IMR-90 (cell line): Measurements from ENCODE around the gene PRKN. TPM values are rescaled to one million over a fixed set of nuclear protein-coding genes. Genes with fewer than 3 reads are reported as not detected.
A peak's percentile ranks its signal among the peaks of the same experiment; 100 is the strongest.

Experiments used
- ATAC-seq: fragments of 200-7000 bp; cut with Tn5 transposase; 2 replicates; pipeline ENCODE4 v1.9.1; 2020; ENCODE audit warnings: low read depth, mild to moderate bottlenecking, moderate library complexity
- BruUV-seq: library from RNA; stranded (reverse); fragments of 400-500 nt; replicated peaks from 2 replicates; lab custom pipeline; 2021; lab: Mats Ljungman, UMichigan
- CTCF ChIA-PET: fragments of 300-600 bp; formaldehyde crosslinking; extraction: SDS; loops from one replicate; lab custom pipeline; 2021; ENCODE audit warnings: antibody characterized with exemption; lab: Yijun Ruan, JAX
- POLR2A ChIA-PET: fragments of 300-600 bp; sonication (Branson Sonifier 250); formaldehyde crosslinking; loops from one replicate; lab custom pipeline; 2022; ENCODE audit warnings: antibody characterized with exemption; ENCODE audit not compliant: unreplicated experiment; lab: Charles Lee
- DNase-seq: peaks from one replicate; pipeline ENCODE4 v3.0.0; 2013
- H2AFZ ChIP-seq: replicated peaks from 2 replicates; pipeline ENCODE3; 2013; ENCODE audit warnings: low read length, mild to moderate bottlenecking; ENCODE audit not compliant: poor library complexity
- H2AK5ac ChIP-seq: 2 replicates; pipeline ENCODE4 v1.6.1; 2013; ENCODE audit warnings: low read depth, low read length, inconsistent platforms
- H2AK9ac ChIP-seq: replicated peaks from 2 replicates; pipeline ENCODE3; 2013; ENCODE audit warnings: mild to moderate bottlenecking, low read depth, low read length, moderate library complexity; ENCODE audit not compliant: poor library complexity
- H2BK120ac ChIP-seq: 2 replicates; pipeline ENCODE4 v1.6.1; 2013; ENCODE audit warnings: low read depth, low read length, inconsistent platforms
- H2BK15ac ChIP-seq: 3 replicates; pipeline ENCODE4 v1.6.1; 2013; ENCODE audit warnings: low read depth, low read length, inconsistent platforms
- H2BK20ac ChIP-seq: 2 replicates; pipeline ENCODE4 v1.6.1; 2013; ENCODE audit warnings: low read depth, mild to moderate bottlenecking, inconsistent platforms, low read length, moderate library complexity
- H2BK5ac ChIP-seq: 2 replicates; pipeline ENCODE4 v1.6.1; 2013; ENCODE audit warnings: mild to moderate bottlenecking, low read depth, low read length, inconsistent platforms; ENCODE audit not compliant: poor library complexity, severe bottlenecking
- H3K14ac ChIP-seq: replicated peaks from 2 replicates; pipeline ENCODE4 v1.6.1; 2013; ENCODE audit warnings: low read depth, low read length, inconsistent platforms
- H3K18ac ChIP-seq: 2 replicates; pipeline ENCODE4 v1.6.1; 2013; ENCODE audit warnings: low read depth, low read length, control low read depth
- H3K23ac ChIP-seq: 2 replicates; pipeline ENCODE4 v1.6.1; 2013; ENCODE audit warnings: low read depth, low read length, inconsistent platforms
- H3K27ac ChIP-seq: 2 replicates; pipeline ENCODE4 v1.5.1; 2013; ENCODE audit warnings: mild to moderate bottlenecking, control low read depth, low read length; ENCODE audit not compliant: insufficient read depth
- H3K27me3 ChIP-seq: 2 replicates; pipeline ENCODE4 v1.6.1; 2013; ENCODE audit warnings: low read length; ENCODE audit not compliant: control insufficient read depth, insufficient read depth
- H3K36me3 ChIP-seq: 2 replicates; pipeline ENCODE4 v1.6.1; 2013; ENCODE audit warnings: low read length, mixed read lengths; ENCODE audit not compliant: control insufficient read depth, insufficient read depth
- H3K4ac ChIP-seq: 2 replicates; pipeline ENCODE4 v1.6.1; 2013; ENCODE audit warnings: low read depth, low read length, inconsistent platforms
- H3K4me1 ChIP-seq: 2 replicates; pipeline ENCODE4 v1.6.1; 2013; ENCODE audit warnings: low read length, mixed read lengths; ENCODE audit not compliant: control insufficient read depth, insufficient read depth
- H3K4me2 ChIP-seq: 2 replicates; pipeline ENCODE4 v1.6.1; 2013; ENCODE audit warnings: low read depth, mild to moderate bottlenecking, control low read depth, low read length, moderate library complexity
- H3K4me3 ChIP-seq: 2 replicates; pipeline ENCODE4 v1.5.1; 2013; ENCODE audit warnings: low read depth, mild to moderate bottlenecking, control low read depth, low read length, moderate library complexity; ENCODE audit not compliant: insufficient read depth
- H3K56ac ChIP-seq: 2 replicates; pipeline ENCODE4 v1.6.1; 2013; ENCODE audit warnings: low read length, inconsistent platforms; ENCODE audit not compliant: insufficient read depth; ENCODE audit errors: extremely low read depth
- H3K79me1 ChIP-seq, 2 experiments: 2 replicates each; pipeline ENCODE4 v1.6.1; 2013; ENCODE audit warnings: low read length in 2 of 2, inconsistent platforms in 1 of 2, low read depth in 1 of 2
- H3K9ac ChIP-seq: 2 replicates; pipeline ENCODE4 v1.6.1; 2013; ENCODE audit warnings: low read depth, low read length, control low read depth
- H3K9me1 ChIP-seq: 2 replicates; pipeline ENCODE4 v1.6.1; 2013; ENCODE audit warnings: low read length, inconsistent platforms; ENCODE audit not compliant: insufficient read depth
- H3K9me3 ChIP-seq: 2 replicates; pipeline ENCODE4 v1.6.1; 2013; ENCODE audit warnings: low read length; ENCODE audit not compliant: control insufficient read depth, insufficient read depth
- H4K20me1 ChIP-seq: 2 replicates; pipeline ENCODE4 v1.6.1; 2013; ENCODE audit warnings: low read length, inconsistent platforms; ENCODE audit not compliant: insufficient read depth
- H4K5ac ChIP-seq: 2 replicates; pipeline ENCODE4 v1.6.1; 2013; ENCODE audit warnings: mild to moderate bottlenecking, low read depth, low read length, control low read depth
- H4K8ac ChIP-seq, 2 experiments: 2 replicates each; pipeline ENCODE4 v1.6.1; 2013; ENCODE audit warnings: low read depth in 2 of 2, low read length in 2 of 2, control low read depth in 1 of 2, inconsistent platforms in 1 of 2
- H4K91ac ChIP-seq: 2 replicates; pipeline ENCODE4 v1.6.1; 2013; ENCODE audit warnings: low read depth, low read length, inconsistent platforms; ENCODE audit not compliant: insufficient read depth
- NFE2L2 ChIP-seq: fragments of 150-350 bp; IDR thresholded peaks from 2 replicates; pipeline ENCODE4 v1.6.1; 2016; ENCODE audit warnings: low read depth, mild to moderate bottlenecking, low read length
- RAD21 ChIP-seq: IDR thresholded peaks from 2 replicates; pipeline ENCODE4 v1.6.1; 2012; ENCODE audit warnings: low read length, improper control_type of control experiment
- WGBS, 2 experiments: methylation state at CpG; one replicate each; pipeline versions ENCODE4 v1.1.5 to v1.1.7; 2013; ENCODE audit warnings: missing lambda C conversion rate in 2 of 2; ENCODE audit not compliant: insufficient read length in 1 of 2; ENCODE audit errors: extremely low coverage in 2 of 2; 5-methylcytosine and 5-hydroxymethylcytosine counted together
- dilution Hi-C: fragments of 300-500 bp; cut with HindIII; formaldehyde crosslinking; loops from one replicate; pipeline ENCODE4 v1.14.3; 2018; ENCODE audit warnings: low sequenced_read_pairs; ENCODE audit not compliant: unreplicated experiment
- in situ Hi-C: fragments of 300-500 bp; cut with MboI; formaldehyde crosslinking; loops from 3 replicates; pipeline ENCODE4 v1.14.3; 2019; ENCODE audit warnings: low sequenced_read_pairs, inconsistent platforms, mixed read lengths
- intact Hi-C: fragments of 100-400 bp; cut with micrococcal nuclease; formaldehyde crosslinking; loops from 2 replicates; pipeline ENCODE4 v1.10.0; 2022
- polyA plus RNA-seq, 3 experiments: library from polyadenylated mRNA; depleted of rRNA; stranded (reverse); fragments of >200 nt; gene quantifications; 2 replicates each; pipeline ENCODE4 v1.2.3, GENCODE V29; 2012; ENCODE audit warnings: low replicate concordance in 1 of 3
- total RNA-seq: library from RNA; depleted of rRNA; stranded (reverse); fragments of >200 nt; gene quantifications from 2 replicates; pipeline ENCODE4 v1.2.3, GENCODE V29; 2012

Gene PRKN
- total and polyA plus RNA-seq, 2 of the 4 experiments (the other 2 are of a cell fraction), result 0.15 to 0.18 TPM

GRCh38 chr6:161376367-161376766 is 1351.2 kb downstream of the PRKN start:
- CTCF ChIA-PET, result no interaction called here
- 0 out of 2 replicates have a peak, but pooled peaks cover 2% of the 10 kb centered on the region for H3K27me3 ChIP-seq
- no peaks in the 10 kb centered on the region for H3K9me3 ChIP-seq
- H3K4me1 ChIP-seq, result no peaks in the 10 kb centered on the region
- dilution Hi-C loops, result no loop called here
- TF ChIP-seq RAD21, result no peak
- TF ChIP-seq NFE2L2, result no peak
- no peak overlapping the region for H3K4me2 ChIP-seq
- BruUV-seq, result no TSS peak
- H4K20me1 ChIP-seq, result no peaks in the 10 kb centered on the region
- no peak overlapping the region for H4K5ac ChIP-seq
- no peak overlapping the region for H2BK15ac ChIP-seq
- no peak overlapping the region for H4K8ac ChIP-seq
- ATAC-seq, result no peak
- no peaks in the 10 kb centered on the region for H3K36me3 ChIP-seq
- no peak for DNase-seq
- H3K4ac ChIP-seq, result no peak overlapping the region
- H4K91ac ChIP-seq, result no peak overlapping the region
- H3K79me1 ChIP-seq, result no peaks in the 10 kb centered on the region
- in situ Hi-C loops, result loop anchor here (5.0 to 10.0 kb wide), 2 partner anchors 232 to 444 kb away; no protein-coding TSS in a partner anchor
- WGBS, 2 experiments, result 92% methylated on average over 2 of the region's 11 CpGs; no CpG with 5 or more reads in 1 of the 2 experiments
- no peak overlapping the region for H3K56ac ChIP-seq
- H3K14ac ChIP-seq, result no peak overlapping the region
- H2BK5ac ChIP-seq, result no peak overlapping the region
- H2AFZ ChIP-seq, result peak overlapping the region; percentile 10
- H3K18ac ChIP-seq, result no peak overlapping the region
- POLR2A ChIA-PET, result no interaction called here
- no peak overlapping the region for H2BK120ac ChIP-seq
- H3K27ac ChIP-seq, result no peak overlapping the region
- H2AK5ac ChIP-seq, result no peak overlapping the region
- H3K9me1 ChIP-seq, result no peaks in the 10 kb centered on the region
- no peak overlapping the region for H2AK9ac ChIP-seq
- intact Hi-C loops, result no loop called here
- H3K4me3 ChIP-seq, result no peak overlapping the region
- no peak overlapping the region for H3K23ac ChIP-seq
- no peak overlapping the region for H2BK20ac ChIP-seq
- no peak overlapping the region for H3K9ac ChIP-seq
